ENCODE measurements around the gene PRKG2.

The PRKG2 gene

GRCh38 chr4:81113024-81113423 is 102.0 kb downstream of the PRKG2 start:
- intact Hi-C loops (cut with DNase I; ENCODE audit: low total_unique reads): no loop called here
- H3K4me1 ChIP-seq: no peaks in the 10 kb centered on the region
- H3K36me3 ChIP-seq: no peaks in the 10 kb centered on the region
- H3K4me3 ChIP-seq: no peak overlapping the region
- no peak overlapping the region for H3K27ac ChIP-seq
- H3K27me3 ChIP-seq: no peaks in the 10 kb centered on the region
- H3K9me3 ChIP-seq: no peaks in the 10 kb centered on the region
- TF ChIP-seq CTCF (IDR thresholded peaks at IDR 0.05): no peak
- DNase-seq: no peak

- no peak for TF ChIP-seq CTCF (IDR thresholded peaks at IDR 0.05)
- intact Hi-C loops (cut with DNase I; ENCODE audit: low total_unique reads): no loop called here
- H3K4me3 ChIP-seq: no peak overlapping the region
- no peak overlapping the region for H3K27ac ChIP-seq
- no peaks in the 10 kb centered on the region for H3K36me3 ChIP-seq
- H3K9me3 ChIP-seq: no peaks in the 10 kb centered on the region
- H3K27me3 ChIP-seq: no peaks in the 10 kb centered on the region
- H3K4me1 ChIP-seq: no peaks in the 10 kb centered on the region
- DNase-seq: no peak
Observed at GRCh38 chr4:81109356-81109755, 105.7 kb downstream of the PRKG2 start.

GRCh38 chr4:81106150-81106549 is 108.9 kb downstream of the PRKG2 start:
- Histone ChIP-seq H3K36me3 (no peaks in the 10 kb centered on the region), H3K9me3 (no peaks in the 10 kb centered on the region), H3K27me3 (no peaks in the 10 kb centered on the region), H3K4me3 (no peak overlapping the region), H3K27ac (no peak overlapping the region), H3K4me1 (no peaks in the 10 kb centered on the region)
- intact Hi-C loops (cut with DNase I; ENCODE audit: low total_unique reads): no loop called here
- no peak for TF ChIP-seq CTCF (IDR thresholded peaks at IDR 0.05)
- no peak for DNase-seq

- intact Hi-C loops (cut with DNase I; ENCODE audit: low total_unique reads): no loop called here
- Histone ChIP-seq H3K4me1 (no peaks in the 10 kb centered on the region), H3K27ac (no peak overlapping the region), H3K36me3 (no peaks in the 10 kb centered on the region), H3K4me3 (no peak overlapping the region), H3K27me3 (no peaks in the 10 kb centered on the region), H3K9me3 (no peaks in the 10 kb centered on the region)
- TF ChIP-seq CTCF (IDR thresholded peaks at IDR 0.05): no peak
- DNase-seq: no peak
Observed at GRCh38 chr4:81102107-81102506, 112.9 kb downstream of the PRKG2 start.

- no peak for TF ChIP-seq CTCF (IDR thresholded peaks at IDR 0.05)
- DNase-seq: no peak
- Histone ChIP-seq H3K4me1 (no peaks in the 10 kb centered on the region), H3K36me3 (no peaks in the 10 kb centered on the region), H3K9me3 (no peaks in the 10 kb centered on the region), H3K27me3 (no peaks in the 10 kb centered on the region), H3K27ac (no peak overlapping the region), H3K4me3 (no peak overlapping the region)
- intact Hi-C loops (cut with DNase I; ENCODE audit: low total_unique reads): no loop called here
Observed at GRCh38 chr4:81096566-81096965, 118.5 kb downstream of the PRKG2 start.

- no peaks in the 10 kb centered on the region for H3K27me3 ChIP-seq
- H3K36me3 ChIP-seq: no peaks in the 10 kb centered on the region
- intact Hi-C loops (cut with DNase I; ENCODE audit: low total_unique reads): no loop called here
- DNase-seq: no peak
- no peaks in the 10 kb centered on the region for H3K4me1 ChIP-seq
- H3K27ac ChIP-seq: no peak overlapping the region
- no peaks in the 10 kb centered on the region for H3K9me3 ChIP-seq
- TF ChIP-seq CTCF (IDR thresholded peaks at IDR 0.05): no peak
- H3K4me3 ChIP-seq: no peak overlapping the region
Observed at GRCh38 chr4:81095389-81095788, 119.6 kb downstream of the PRKG2 start.
